Brain microvascular endothelial cell (primary cell): Measurements from ENCODE around the gene TECTB.
"Not testable (repeated sequence)": the region's sequence is repeated elsewhere in the genome, so short reads cannot be mapped to it uniquely, and the experiment has no call there.

Source experiments
- DNase-seq: peaks from one replicate; pipeline ENCODE4 v3.0.0-alpha.2; 2020
- H3K27ac ChIP-seq: fragments of 250-450 bp; sonication (Bioruptor Pico); 2 replicates; pipeline ENCODE4 v1.5.1; 2020; ENCODE audit warnings: mild to moderate bottlenecking, moderate library complexity
- H3K27me3 ChIP-seq: fragments of 250-450 bp; sonication (Bioruptor Pico); replicated peaks from 2 replicates; pipeline ENCODE4 v1.5.1; 2020; ENCODE audit warnings: mild to moderate bottlenecking
- H3K36me3 ChIP-seq: fragments of 250-450 bp; sonication (Bioruptor Pico); replicated peaks from 2 replicates; pipeline ENCODE4 v1.5.1; 2020; ENCODE audit warnings: mild to moderate bottlenecking
- H3K4me3 ChIP-seq: 2 replicates; pipeline ENCODE4 v1.5.1; 2011; ENCODE audit warnings: low read depth, mild to moderate bottlenecking, control low read depth, low read length, moderate library complexity
- in situ Hi-C: cut with HindIII; loops from 2 replicates; pipeline ENCODE4 v1.10.0; 2017; ENCODE audit warnings: low sequenced_read_pairs, low pct_ligation_motif_present
- TF ChIP-seq, protein P1 (sequence below): IDR thresholded peaks from 2 replicates; pipeline ENCODE4 v1.5.1; 2011; ENCODE audit warnings: low read depth, mild to moderate bottlenecking, moderate library complexity, low read length, control low read depth, inconsistent platforms; ENCODE audit errors: missing control alignments

The TECTB gene

DNA sequence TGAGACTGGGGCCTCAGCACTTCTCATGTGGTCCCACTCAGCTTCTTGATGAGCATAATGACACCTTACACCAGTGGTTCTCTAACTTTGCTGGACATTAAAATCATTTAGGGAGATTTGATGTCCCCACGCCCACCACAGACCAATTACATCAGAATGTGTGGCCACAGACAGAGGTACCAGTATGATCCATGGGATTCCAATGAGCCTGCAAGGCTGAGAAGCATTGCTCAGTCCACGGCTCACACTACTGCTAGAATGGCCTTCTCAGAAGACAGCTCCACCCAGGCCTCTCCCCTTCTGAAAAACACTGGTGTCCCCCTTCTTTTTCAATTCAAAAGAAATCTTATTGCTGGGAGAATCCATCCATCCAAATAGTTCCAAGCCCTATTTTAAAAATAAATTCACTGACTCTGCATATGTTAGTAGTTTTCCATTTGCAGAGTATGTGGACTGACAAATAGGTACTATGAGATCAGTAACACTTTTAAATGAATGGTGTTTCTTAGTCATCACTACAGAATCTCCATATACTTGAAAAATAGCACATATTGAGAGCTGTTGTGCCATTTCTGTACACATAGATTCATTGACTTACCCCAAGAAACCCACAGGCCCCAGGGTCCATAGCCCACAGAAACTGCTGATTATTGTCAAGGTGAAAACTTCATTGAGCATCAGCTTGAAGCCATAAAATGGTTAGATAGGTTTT, 34.5 kb upstream of the TECTB start:
- H3K27ac ChIP-seq: no peak overlapping the region
- H3K36me3 ChIP-seq: no peaks in the 10 kb centered on the region
- no peak for DNase-seq
- in situ Hi-C loops: no loop called here
- TF ChIP-seq, protein P1, sequence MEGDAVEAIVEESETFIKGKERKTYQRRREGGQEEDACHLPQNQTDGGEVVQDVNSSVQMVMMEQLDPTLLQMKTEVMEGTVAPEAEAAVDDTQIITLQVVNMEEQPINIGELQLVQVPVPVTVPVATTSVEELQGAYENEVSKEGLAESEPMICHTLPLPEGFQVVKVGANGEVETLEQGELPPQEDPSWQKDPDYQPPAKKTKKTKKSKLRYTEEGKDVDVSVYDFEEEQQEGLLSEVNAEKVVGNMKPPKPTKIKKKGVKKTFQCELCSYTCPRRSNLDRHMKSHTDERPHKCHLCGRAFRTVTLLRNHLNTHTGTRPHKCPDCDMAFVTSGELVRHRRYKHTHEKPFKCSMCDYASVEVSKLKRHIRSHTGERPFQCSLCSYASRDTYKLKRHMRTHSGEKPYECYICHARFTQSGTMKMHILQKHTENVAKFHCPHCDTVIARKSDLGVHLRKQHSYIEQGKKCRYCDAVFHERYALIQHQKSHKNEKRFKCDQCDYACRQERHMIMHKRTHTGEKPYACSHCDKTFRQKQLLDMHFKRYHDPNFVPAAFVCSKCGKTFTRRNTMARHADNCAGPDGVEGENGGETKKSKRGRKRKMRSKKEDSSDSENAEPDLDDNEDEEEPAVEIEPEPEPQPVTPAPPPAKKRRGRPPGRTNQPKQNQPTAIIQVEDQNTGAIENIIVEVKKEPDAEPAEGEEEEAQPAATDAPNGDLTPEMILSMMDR: no peak
- H3K27me3 ChIP-seq: no peaks in the 10 kb centered on the region
- no peak overlapping the region for H3K4me3 ChIP-seq

DNA sequence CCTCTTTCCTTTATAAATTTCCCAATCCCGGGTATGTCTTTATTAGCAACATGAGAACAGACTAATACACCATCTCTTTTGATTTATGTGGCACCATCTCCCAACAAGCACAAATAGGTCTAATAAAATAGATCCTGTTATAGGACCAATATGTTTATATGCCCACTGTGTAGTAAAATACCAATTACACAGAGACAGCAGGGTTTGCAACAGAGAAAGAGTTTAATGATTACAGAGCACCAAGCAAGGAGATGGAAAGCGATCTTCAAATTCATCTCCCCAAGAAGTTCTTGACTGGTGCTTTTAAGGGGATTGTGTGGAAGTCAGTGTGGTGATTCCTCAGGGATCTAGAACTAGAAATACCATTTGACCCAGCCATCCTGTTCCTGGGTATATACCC, 33.5 kb upstream of the TECTB start:
- no peaks in the 10 kb centered on the region for H3K36me3 ChIP-seq
- H3K27ac ChIP-seq: no peak overlapping the region
- in situ Hi-C loops: no loop called here
- H3K4me3 ChIP-seq: no peak overlapping the region
- TF ChIP-seq, protein P1: no peak
- DNase-seq: no peak
- H3K27me3 ChIP-seq: no peaks in the 10 kb centered on the region

DNA sequence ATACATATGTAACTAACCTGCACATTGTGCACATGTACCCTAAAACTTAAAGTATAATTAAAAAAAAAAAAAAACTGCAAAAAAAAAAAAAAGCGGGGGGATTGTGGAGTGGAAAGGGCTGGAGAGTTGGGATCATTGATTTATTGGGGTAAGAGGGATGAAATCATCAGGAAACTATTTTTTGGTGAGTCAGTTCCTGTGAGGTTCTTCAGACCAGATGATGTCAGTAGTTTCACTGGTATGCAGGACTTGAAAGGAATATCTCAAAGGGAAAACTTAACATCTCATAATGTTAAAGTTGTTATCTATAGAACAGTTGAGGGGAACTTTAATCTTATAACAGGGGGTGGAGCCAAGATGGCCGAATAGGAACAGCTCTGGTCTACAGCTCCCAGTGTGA, 32.6 kb upstream of the TECTB start:
- H3K36me3 ChIP-seq: no peaks in the 10 kb centered on the region
- H3K27ac ChIP-seq: no peak overlapping the region
- H3K4me3 ChIP-seq: no peak overlapping the region
- TF ChIP-seq, protein P1: no peak
- no peaks in the 10 kb centered on the region for H3K27me3 ChIP-seq
- DNase-seq: no peak
- in situ Hi-C loops: no loop called here

DNA sequence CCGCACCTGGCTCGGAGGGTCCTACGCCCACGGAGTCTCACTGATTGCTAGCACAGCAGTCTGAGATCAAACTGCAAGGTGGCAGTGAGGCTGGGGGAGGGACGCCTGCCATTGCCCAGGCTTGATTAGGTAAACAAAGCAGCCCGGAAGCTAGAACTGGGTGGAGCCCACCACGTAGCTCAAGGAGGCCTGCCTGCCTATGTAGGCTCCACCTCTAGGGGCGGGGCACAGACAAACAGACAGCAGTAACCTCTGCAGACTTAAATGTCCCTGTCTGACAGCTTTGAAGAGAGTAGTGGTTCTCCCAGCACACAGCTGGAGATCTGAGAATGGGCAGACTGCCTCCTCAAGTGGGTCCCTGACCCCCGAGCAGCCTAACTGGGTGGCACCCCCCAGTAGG, 32.0 kb upstream of the TECTB start:
- DNase-seq, H3K27ac ChIP-seq, H3K4me3 ChIP-seq, H3K36me3 ChIP-seq, in situ Hi-C loops, H3K27me3 ChIP-seq: not testable (repeated sequence)

DNA sequence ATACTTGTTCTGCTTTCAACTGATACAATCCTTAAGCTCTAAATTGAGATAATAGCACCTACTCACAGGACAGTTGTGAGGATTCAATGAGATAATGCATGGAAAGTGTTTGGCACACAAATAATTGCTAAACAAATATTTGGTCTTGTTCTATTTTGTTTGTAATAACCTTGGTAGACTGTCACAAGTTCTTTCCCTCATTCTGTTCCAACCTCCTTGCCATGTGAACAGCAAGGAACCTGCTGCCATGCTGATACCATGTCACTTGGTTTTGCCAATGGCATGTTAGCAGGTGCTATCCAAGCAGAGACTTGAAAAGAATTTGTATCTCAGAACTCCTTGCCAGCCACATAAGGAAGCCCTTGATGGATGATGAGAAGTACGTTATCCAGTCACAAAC, 24.8 kb upstream of the TECTB start:
- no peaks in the 10 kb centered on the region for H3K27me3 ChIP-seq
- TF ChIP-seq, protein P1: no peak
- in situ Hi-C loops: no loop called here

DNA sequence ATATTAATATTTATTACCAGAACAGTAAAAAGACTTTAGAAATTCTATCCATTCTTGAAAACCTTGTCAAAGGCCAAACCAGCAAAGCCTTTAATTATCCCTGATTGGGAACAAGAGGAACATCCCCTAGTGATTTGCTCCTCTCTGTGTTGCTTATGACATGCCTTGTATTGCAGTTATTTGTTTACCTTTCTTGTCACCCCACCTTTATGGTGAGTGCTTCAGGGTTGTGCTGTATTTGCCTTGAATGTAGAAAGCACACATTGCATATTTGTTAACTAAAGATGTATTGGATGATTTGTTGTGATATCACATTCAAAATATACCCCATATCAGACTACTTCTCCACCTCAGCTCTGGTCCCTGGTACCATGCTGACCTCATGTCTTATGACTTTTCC, 23.5 kb upstream of the TECTB start:
- TF ChIP-seq, protein P1: no peak
- no peaks in the 10 kb centered on the region for H3K36me3 ChIP-seq
- in situ Hi-C loops: no loop called here
- DNase-seq: no peak
- no peaks in the 10 kb centered on the region for H3K27me3 ChIP-seq
- H3K4me3 ChIP-seq: no peak overlapping the region
- H3K27ac ChIP-seq: no peak overlapping the region

More for the DNA sequence above, 24.8 kb upstream of the TECTB start:
- DNase-seq: no peak
- Histone ChIP-seq H3K36me3 (no peaks in the 10 kb centered on the region), H3K27ac (no peak overlapping the region), H3K4me3 (no peak overlapping the region)
